Calu3 (cell line): Measurements from ENCODE around the gene MTG2. TPM values are rescaled to one million over a fixed set of nuclear protein-coding genes. Genes with fewer than 3 reads are reported as not detected.

Experiments
- BruUV-seq: library from RNA; stranded (reverse); fragments of 400-500 nt; replicated peaks from 2 replicates; lab custom pipeline; 2021; lab: Mats Ljungman, UMichigan
- CTCF ChIA-PET: fragments of 300-600 bp; sonication (Branson Sonifier 250); formaldehyde crosslinking; loops from one replicate; lab custom pipeline; 2022; ENCODE audit warnings: antibody characterized with exemption; lab: Charles Lee
- DNase-seq: peaks from one replicate; pipeline ENCODE4 v3.0.0; 2022
- H3K27ac Mint-ChIP-seq: one replicate; pipeline ENCODE4 v1.8.0; 2022; ENCODE audit warnings: mixed read lengths; ENCODE audit not compliant: unreplicated experiment
- H3K27me3 Mint-ChIP-seq: one replicate; pipeline ENCODE4 v1.8.0; 2022; ENCODE audit warnings: mixed read lengths; ENCODE audit not compliant: unreplicated experiment
- H3K36me3 Mint-ChIP-seq: one replicate; pipeline ENCODE4 v1.8.0; 2022; ENCODE audit warnings: mild to moderate bottlenecking, moderate library complexity, mixed read lengths; ENCODE audit not compliant: insufficient read depth, unreplicated experiment
- H3K4me1 Mint-ChIP-seq: one replicate; pipeline ENCODE4 v1.8.0; 2022; ENCODE audit warnings: mild to moderate bottlenecking, low read depth, mixed read lengths; ENCODE audit not compliant: unreplicated experiment
- H3K4me3 Mint-ChIP-seq: one replicate; pipeline ENCODE4 v1.8.0; 2022; ENCODE audit warnings: mild to moderate bottlenecking, low read depth, moderate library complexity, mixed read lengths; ENCODE audit not compliant: unreplicated experiment
- H3K9me3 Mint-ChIP-seq: one replicate; pipeline ENCODE4 v1.8.0; 2022; ENCODE audit warnings: low read depth, mixed read lengths; ENCODE audit not compliant: unreplicated experiment
- CTCF ChIP-seq: fragments of 200-600 bp; IDR thresholded peaks from one replicate; pipeline ENCODE4 v1.8.0; 2022; ENCODE audit warnings: antibody characterized with exemption; ENCODE audit not compliant: unreplicated experiment
- intact Hi-C: fragments of 100-400 bp; cut with micrococcal nuclease; formaldehyde crosslinking; loops from one replicate; pipeline ENCODE4 v1.10.0; 2022; ENCODE audit not compliant: unreplicated experiment
- total RNA-seq: library from RNA; stranded (reverse); gene quantifications from 2 replicates; pipeline ENCODE4 v1.2.3, GENCODE V29; 2022

Gene MTG2
- total RNA-seq, 1 experiment from 2014 or later = 87.9 TPM

GRCh38 chr20:62198496-62198895, 15.7 kb downstream of the MTG2 start:
- no peaks in the 10 kb centered on the region for H3K27me3 Mint-ChIP-seq

GRCh38 chr20:62198931-62199330, 16.1 kb downstream of the MTG2 start:
- H3K9me3 Mint-ChIP-seq = no peaks in the 10 kb centered on the region
- CTCF ChIA-PET = no interaction called here
- H3K4me1 Mint-ChIP-seq = no peaks in the 10 kb centered on the region
- no peak overlapping the region for H3K4me3 Mint-ChIP-seq
- intact Hi-C loops = no loop called here
- peaks cover 85% of the 10 kb centered on the region for H3K36me3 Mint-ChIP-seq
- TF ChIP-seq CTCF = no peak
- no TSS peak for BruUV-seq
- no peaks in the 10 kb centered on the region for H3K27me3 Mint-ChIP-seq
- no peak overlapping the region for H3K27ac Mint-ChIP-seq
- DNase-seq = no peak

More at GRCh38 chr20:62198496-62198895, 15.7 kb downstream of the MTG2 start:
- BruUV-seq = no TSS peak
- no peak for DNase-seq
- Mint-ChIP-seq H3K27ac (no peak overlapping the region), H3K36me3 (peaks cover 86% of the 10 kb centered on the region), H3K9me3 (no peaks in the 10 kb centered on the region), H3K4me1 (no peaks in the 10 kb centered on the region), H3K4me3 (no peak overlapping the region)
- TF ChIP-seq CTCF = no peak
- intact Hi-C loops = no loop called here
- CTCF ChIA-PET = no interaction called here

GRCh38 chr20:62200491-62201172, 17.8 kb downstream of the MTG2 start:
- no TSS peak for BruUV-seq
- H3K9me3 Mint-ChIP-seq = no peaks in the 10 kb centered on the region
- CTCF ChIA-PET = no interaction called here
- no peaks in the 10 kb centered on the region for H3K27me3 Mint-ChIP-seq
- no peak for TF ChIP-seq CTCF
- H3K27ac Mint-ChIP-seq = no peak overlapping the region
- intact Hi-C loops = no loop called here
- no peak for DNase-seq
- H3K36me3 Mint-ChIP-seq = peaks cover 82% of the 10 kb centered on the region
- no peak overlapping the region for H3K4me3 Mint-ChIP-seq
- no peaks in the 10 kb centered on the region for H3K4me1 Mint-ChIP-seq

GRCh38 chr20:62201173-62202082, 18.6 kb downstream of the MTG2 start:
- DNase-seq = no peak
- intact Hi-C loops = no loop called here
- Mint-ChIP-seq H3K4me3 (no peak overlapping the region), H3K4me1 (no peaks in the 10 kb centered on the region), H3K27me3 (no peaks in the 10 kb centered on the region), H3K9me3 (no peaks in the 10 kb centered on the region), H3K27ac (no peak overlapping the region), H3K36me3 (peaks cover 82% of the 10 kb centered on the region)
- no TSS peak for BruUV-seq
- CTCF ChIA-PET = no interaction called here
- no peak for TF ChIP-seq CTCF
